Uterus (tissue), 4 donors: ENCODE data around the gene DNAJB14. TPM values are rescaled to one million over a fixed set of nuclear protein-coding genes. Genes with fewer than 3 reads are reported as not detected.
A peak's percentile ranks its signal among the peaks of the same experiment; 100 is the strongest.

Experiments
- DNase-seq, 2 donors: peaks; one replicate each; pipeline ENCODE4 v3.0.0-alpha.2; 2019 to 2020
- H3K27ac ChIP-seq, 2 donors: fragments of 200-600 bp; sonication (generic); 1 replicate in 1 of 2; 2 replicates in 1 of 2; pipeline ENCODE4 v1.5.1; 2016 to 2018
- H3K27me3 ChIP-seq, 2 donors: fragments of 200-600 bp; sonication (generic); one replicate each; pipeline ENCODE4 v1.5.1; 2018 to 2019; ENCODE audit warnings: control low read depth in 1 of 2
- H3K36me3 ChIP-seq, 2 donors: fragments of 200-600 bp; sonication (generic); one replicate each; pipeline ENCODE4 v1.5.1; 2019; ENCODE audit warnings: control low read depth in 1 of 2
- H3K4me1 ChIP-seq, 2 donors: fragments of 200-600 bp; sonication (generic); one replicate each; pipeline ENCODE4 v1.5.1; 2018 to 2019; ENCODE audit warnings: control low read depth in 1 of 2
- H3K4me3 ChIP-seq, 2 donors: fragments of 200-600 bp; sonication (generic); 1 replicate in 1 of 2; 2 replicates in 1 of 2; pipeline ENCODE4 v1.5.1; 2018 to 2019; ENCODE audit warnings: mild to moderate bottlenecking in 1 of 2
- H3K9me3 ChIP-seq, 2 donors: fragments of 200-600 bp; sonication (generic); one replicate each; pipeline ENCODE4 v1.5.1; 2019; ENCODE audit warnings: control low read depth in 1 of 2
- CTCF ChIP-seq, 4 experiments: fragments of 200-600 bp in 2 of 4; fragments of 450-650 bp in 2 of 4; sonication (generic) in 2 of 4; IDR thresholded peaks; one replicate each; pipeline ENCODE4 v1.5.1; 2016 to 2019; ENCODE audit warnings: antibody characterized with exemption in 4 of 4, mild to moderate bottlenecking in 2 of 4, moderate library complexity in 1 of 4
- POLR2A ChIP-seq, 2 donors: fragments of 450-650 bp; IDR thresholded peaks; one replicate each; pipeline ENCODE4 v1.6.1; 2016; ENCODE audit warnings: antibody characterized with exemption in 2 of 2, mild to moderate bottlenecking in 1 of 2, moderate library complexity in 1 of 2
- intact Hi-C: fragments of 100-400 bp; cut with DNase I; formaldehyde crosslinking; loops from one replicate; pipeline ENCODE4 v1.15.1; 2023; ENCODE audit warnings: low total_unique reads
- total RNA-seq, 4 donors: library from RNA; depleted of rRNA in 3 of 4; stranded (reverse); fragments of >200 nt in 3 of 4; gene quantifications; one replicate each; pipeline versions ENCODE4 v1.1.0 to v1.2.4, GENCODE V29; 2014 to 2023
- donor health status: DM: yes; HTN: yes; CAD: no.

DNAJB14 gene
- total RNA-seq, 4 donors from 2014 or later = 33.5 to 151 (median 71.5) TPM

GRCh38 chr4:99945718-99946355, 581 bp downstream of the DNAJB14 start:
- no peaks in the 10 kb centered on the region for H3K4me1 ChIP-seq

GRCh38 chr4:99943904-99944437, 2.4 kb downstream of the DNAJB14 start:
- no peak for DNase-seq
- H3K27me3 ChIP-seq = no peaks in the 10 kb centered on the region
- H3K9me3 ChIP-seq = no peaks in the 10 kb centered on the region
- H3K36me3 ChIP-seq = no peaks in the 10 kb centered on the region
- no peak overlapping the region for H3K27ac ChIP-seq
- TF ChIP-seq POLR2A (IDR thresholded peaks at IDR 0.05) (no peak), CTCF (IDR thresholded peaks at IDR 0.05) (no peak)
- intact Hi-C loops = loop anchor here (10.0 kb wide), 1 partner anchor 49 kb away; the partner anchor contains the start of gene LAMTOR3
- no peaks in the 10 kb centered on the region for H3K4me1 ChIP-seq
- H3K4me3 ChIP-seq = no peak overlapping the region

More at GRCh38 chr4:99945718-99946355, 581 bp downstream of the DNAJB14 start:
- Histone ChIP-seq H3K4me3 (peak overlapping the region; percentile 69 to 75), H3K9me3 (no peaks in the 10 kb centered on the region), H3K27me3 (no peaks in the 10 kb centered on the region), H3K36me3 (no peaks in the 10 kb centered on the region), H3K27ac (peak overlapping the region; percentile 92 to 97)
- TF ChIP-seq CTCF (IDR thresholded peaks at IDR 0.05) (no peak), POLR2A (IDR thresholded peaks at IDR 0.05) (no peak)
- no peak for DNase-seq
- intact Hi-C loops = loop anchor here (10.0 kb wide), 1 partner anchor 51 kb away; the partner anchor contains the start of gene LAMTOR3

DNA sequence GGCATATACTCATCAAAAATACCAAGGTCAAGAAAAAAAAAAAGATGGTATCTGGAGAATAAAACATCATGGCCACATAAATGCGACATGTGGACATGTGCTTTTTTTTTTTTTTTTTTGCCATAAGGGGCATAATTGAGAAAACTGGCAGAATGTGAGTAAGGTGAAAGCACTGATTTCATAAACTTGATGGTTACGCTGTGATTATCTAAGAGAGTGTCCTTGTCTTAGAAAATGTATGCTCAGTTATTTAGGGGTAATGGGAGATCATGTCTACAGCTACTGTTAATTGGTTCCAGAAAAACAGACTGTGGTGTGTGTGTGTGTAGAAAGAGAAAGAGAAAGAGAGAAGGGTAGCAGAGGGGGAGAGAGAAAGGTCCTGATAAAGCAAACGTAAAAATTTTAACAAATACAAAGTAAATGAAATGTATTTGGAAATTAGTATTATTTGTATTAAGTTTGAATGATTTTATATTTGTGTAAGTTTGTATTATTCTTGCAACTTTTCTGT, 8.1 kb downstream of the DNAJB14 start:
- Histone ChIP-seq H3K4me1 (no peaks in the 10 kb centered on the region), H3K27me3 (no peaks in the 10 kb centered on the region), H3K4me3 (no peak overlapping the region), H3K9me3 (no peaks in the 10 kb centered on the region), H3K36me3 (no peaks in the 10 kb centered on the region), H3K27ac (no peak overlapping the region)
- DNase-seq = no peak
- TF ChIP-seq CTCF (IDR thresholded peaks at IDR 0.05) = no peak
- no peak for TF ChIP-seq POLR2A (IDR thresholded peaks at IDR 0.05)
- intact Hi-C loops = no loop called here

GRCh38 chr4:99934891-99935290, 11.5 kb downstream of the DNAJB14 start:
- TF ChIP-seq CTCF (IDR thresholded peaks at IDR 0.05) (no peak), POLR2A (IDR thresholded peaks at IDR 0.05) (no peak)
- Histone ChIP-seq H3K9me3 (no peaks in the 10 kb centered on the region), H3K27me3 (no peaks in the 10 kb centered on the region), H3K27ac (no peak overlapping the region), H3K4me3 (no peak overlapping the region), H3K4me1 (no peaks in the 10 kb centered on the region), H3K36me3 (no peaks in the 10 kb centered on the region)
- DNase-seq = no peak
- intact Hi-C loops = no loop called here

DNA sequence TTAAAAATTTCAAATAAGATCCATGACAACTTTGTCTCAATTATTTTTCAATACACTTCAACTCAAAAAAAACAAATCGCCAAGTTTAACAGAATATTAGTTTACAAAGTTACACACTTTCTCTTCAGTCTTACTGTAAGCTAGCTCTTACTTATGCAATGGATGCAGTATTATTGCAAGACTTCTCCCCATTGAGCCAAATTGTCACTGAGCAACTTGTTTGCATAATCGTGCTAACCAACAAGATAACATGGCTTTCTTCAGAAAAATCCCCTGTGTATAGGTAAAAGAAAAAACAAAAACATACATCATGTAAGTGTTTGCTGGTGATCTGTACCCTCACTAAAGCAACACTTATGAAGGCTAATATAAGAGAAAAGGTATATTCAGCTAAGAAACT, 18.9 kb downstream of the DNAJB14 start:
- intact Hi-C loops = no loop called here
- H3K27ac ChIP-seq = no peak overlapping the region

More for the DNA sequence above, 18.9 kb downstream of the DNAJB14 start:
- Histone ChIP-seq H3K4me1 (no peaks in the 10 kb centered on the region), H3K36me3 (no peaks in the 10 kb centered on the region), H3K27me3 (no peaks in the 10 kb centered on the region), H3K9me3 (no peaks in the 10 kb centered on the region), H3K4me3 (no peak overlapping the region)
- no peak for TF ChIP-seq POLR2A (IDR thresholded peaks at IDR 0.05)
- TF ChIP-seq CTCF (IDR thresholded peaks at IDR 0.05) = no peak
- no peak for DNase-seq
